Psoas muscle (tissue), 8 donors: ENCODE results near the gene TENM4. TPM values are rescaled to one million over a fixed set of nuclear protein-coding genes. Genes with fewer than 3 reads are reported as not detected.

Source experiments
- ATAC-seq, 4 donors: fragments of 200-7000 bp; cut with Tn5 transposase; one replicate each; pipeline ENCODE4 v1.9.1; 2020; ENCODE audit warnings: moderate library complexity in 3 of 4, mild to moderate bottlenecking in 2 of 4
- DNase-seq, 2 donors: peaks; one replicate each; pipeline ENCODE4 v3.0.0-alpha.2; 2020
- H3K27ac ChIP-seq: fragments of 200-600 bp; one replicate; pipeline ENCODE4 v1.8.0; 2022
- H3K27me3 ChIP-seq, 3 donors: fragments of 200-600 bp in 1 of 3; one replicate each; pipeline versions ENCODE4 v1.6.1 to v1.8.0; 2013 to 2022; ENCODE audit warnings: low read length in 2 of 3, mild to moderate bottlenecking in 2 of 3, moderate library complexity in 1 of 3; ENCODE audit not compliant: insufficient read depth in 3 of 3
- H3K36me3 ChIP-seq, 2 donors: fragments of 200-600 bp in 1 of 2; one replicate each; pipeline versions ENCODE4 v1.6.1 to v1.8.0; 2013 to 2022; ENCODE audit warnings: low read depth in 1 of 2, mild to moderate bottlenecking in 1 of 2, moderate library complexity in 1 of 2; ENCODE audit not compliant: insufficient read depth in 1 of 2
- H3K4me1 ChIP-seq: fragments of 200-600 bp; one replicate; pipeline ENCODE4 v1.8.0; 2022
- H3K4me3 ChIP-seq: fragments of 200-600 bp; one replicate; pipeline ENCODE4 v1.8.0; 2022; ENCODE audit warnings: mild to moderate bottlenecking
- H3K9me3 ChIP-seq: fragments of 200-600 bp; one replicate; pipeline ENCODE4 v1.8.0; 2022
- WGBS, 3 donors: extraction: QIAGEN DNeasy Blood & Tissue Kit; methylation state at CpG; one replicate each; pipeline versions ENCODE4 v1.1.6 to v1.1.7; 2013; 5-methylcytosine and 5-hydroxymethylcytosine counted together
- intact Hi-C, 2 donors: fragments of 100-400 bp; cut with DNase I; formaldehyde crosslinking; loops; one replicate each; pipeline versions ENCODE4 v1.11.0 to v1.14.2; 2022
- polyA plus RNA-seq, 3 donors: library from polyadenylated mRNA; stranded (reverse); fragments of 200-250 nt; gene quantifications; one replicate each; pipeline ENCODE4 v1.2.3, GENCODE V29; 2013
- total RNA-seq, 4 donors: library from RNA; stranded (reverse); fragmentation: NEBNext Ultra II Directional in 2 of 4; extraction: Animal tissue kit (Norgen Biotek cat#: 25700) in 2 of 4; gene quantifications; one replicate each; pipeline versions ENCODE4 v1.2.1 to v1.2.4, GENCODE V29; 2021 to 2023
- TF ChIP-seq, protein P1 (sequence below): fragments of 200-600 bp; IDR thresholded peaks from one replicate; pipeline ENCODE4 v1.8.0; 2022; ENCODE audit warnings: antibody characterized with exemption
- donor health status: healthy with polysubstance abuse.
- donor health status: DM: no; HTN: no; CAD: no; lungs with moderate emphysema.
- donor health status: Bipolar disorder and iron deficiency.
- donor health status: healthy.
- donor health status: DM: yes; HTN: yes; CAD: no.
- donor health status: DM: no; HTN: no; CAD: no.
- donor health status: DM: no; HTN: no; CAD: no.
- donor health status: DM: yes; HTN: yes; CAD: no.

TENM4 gene
- total and polyA plus RNA-seq, 7 donors = 0.05 to 1.7 (median 0.48) TPM

DNA sequence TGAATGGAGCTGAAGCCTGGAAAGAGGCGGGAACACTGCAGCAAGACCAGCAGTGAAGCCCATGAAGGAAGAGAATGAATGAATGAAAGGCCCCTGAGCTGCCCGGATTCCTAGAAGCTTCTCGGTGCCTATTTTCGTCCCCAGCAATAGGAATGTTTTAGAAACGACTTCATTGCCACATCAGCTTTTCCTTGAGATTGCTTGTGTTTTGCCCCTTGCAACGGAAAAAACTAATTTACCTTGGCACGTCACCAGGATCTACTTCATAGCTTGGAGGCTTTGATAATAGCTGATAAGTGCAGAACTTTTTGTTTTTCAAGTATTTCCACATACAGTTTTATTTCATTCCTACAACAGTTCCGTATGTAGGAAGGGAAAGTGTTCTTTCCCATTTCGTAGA lies 617.2 kb downstream of the TENM4 start:
- TF ChIP-seq, protein P1, sequence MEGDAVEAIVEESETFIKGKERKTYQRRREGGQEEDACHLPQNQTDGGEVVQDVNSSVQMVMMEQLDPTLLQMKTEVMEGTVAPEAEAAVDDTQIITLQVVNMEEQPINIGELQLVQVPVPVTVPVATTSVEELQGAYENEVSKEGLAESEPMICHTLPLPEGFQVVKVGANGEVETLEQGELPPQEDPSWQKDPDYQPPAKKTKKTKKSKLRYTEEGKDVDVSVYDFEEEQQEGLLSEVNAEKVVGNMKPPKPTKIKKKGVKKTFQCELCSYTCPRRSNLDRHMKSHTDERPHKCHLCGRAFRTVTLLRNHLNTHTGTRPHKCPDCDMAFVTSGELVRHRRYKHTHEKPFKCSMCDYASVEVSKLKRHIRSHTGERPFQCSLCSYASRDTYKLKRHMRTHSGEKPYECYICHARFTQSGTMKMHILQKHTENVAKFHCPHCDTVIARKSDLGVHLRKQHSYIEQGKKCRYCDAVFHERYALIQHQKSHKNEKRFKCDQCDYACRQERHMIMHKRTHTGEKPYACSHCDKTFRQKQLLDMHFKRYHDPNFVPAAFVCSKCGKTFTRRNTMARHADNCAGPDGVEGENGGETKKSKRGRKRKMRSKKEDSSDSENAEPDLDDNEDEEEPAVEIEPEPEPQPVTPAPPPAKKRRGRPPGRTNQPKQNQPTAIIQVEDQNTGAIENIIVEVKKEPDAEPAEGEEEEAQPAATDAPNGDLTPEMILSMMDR = no peak
- WGBS, 3 donors = 80 to 81% (median 81%) methylated on average over 9 of the region's 9 CpGs
- Histone ChIP-seq H3K4me1 (no peaks in the 10 kb centered on the region), H3K36me3 (no peaks in the 10 kb centered on the region), H3K4me3 (no peak overlapping the region), H3K27me3 (no peaks in the 10 kb centered on the region), H3K27ac (no peak overlapping the region), H3K9me3 (no peaks in the 10 kb centered on the region)
- ATAC-seq (no peak), DNase-seq (no peak)
- intact Hi-C loops = no loop called here

- no peaks in the 10 kb centered on the region for H3K27me3 ChIP-seq
- intact Hi-C loops = no loop called here
- no peaks in the 10 kb centered on the region for H3K9me3 ChIP-seq
- H3K4me3 ChIP-seq = no peak overlapping the region
- TF ChIP-seq, protein P1 = no peak
- DNase-seq (no peak), ATAC-seq (no peak)
- no peaks in the 10 kb centered on the region for H3K36me3 ChIP-seq
- no peaks in the 10 kb centered on the region for H3K4me1 ChIP-seq
- WGBS, 3 donors = 85 to 89% (median 86%) methylated on average over 21 to 23 of the region's 23 CpGs
- no peak overlapping the region for H3K27ac ChIP-seq
Observed at GRCh38 chr11:78822931-78823423, 617.9 kb downstream of the TENM4 start.

GRCh38 chr11:78821371-78822306 lies 619.2 kb downstream of the TENM4 start:
- Histone ChIP-seq H3K4me1 (no peaks in the 10 kb centered on the region), H3K4me3 (no peak overlapping the region), H3K27ac (no peak overlapping the region), H3K36me3 (no peaks in the 10 kb centered on the region), H3K27me3 (no peaks in the 10 kb centered on the region), H3K9me3 (no peaks in the 10 kb centered on the region)
- intact Hi-C loops = no loop called here
- ATAC-seq = no peak
- WGBS, 3 donors = 65 to 75% (median 68%) methylated on average over 9 of the region's 9 CpGs
- TF ChIP-seq, protein P1 = no peak
- no peak for DNase-seq

GRCh38 chr11:78820741-78821140 lies 620.1 kb downstream of the TENM4 start:
- Histone ChIP-seq H3K4me3 (no peak overlapping the region), H3K9me3 (no peaks in the 10 kb centered on the region), H3K4me1 (no peaks in the 10 kb centered on the region), H3K27me3 (no peaks in the 10 kb centered on the region), H3K36me3 (no peaks in the 10 kb centered on the region), H3K27ac (no peak overlapping the region)
- intact Hi-C loops = no loop called here
- 65 to 82% (median 66%) methylated on average over 3 of the region's 3 CpGs for WGBS, 3 donors
- DNase-seq (no peak), ATAC-seq (no peak)
- TF ChIP-seq, protein P1 = no peak
